Astrocyte of the cerebellum (primary cell): ENCODE data around the gene CBLB.

Source experiments
- DNase-seq: peaks from one replicate; pipeline ENCODE4 v3.0.0-alpha.2; 2011; ENCODE audit warnings: low read depth
- H3K4me3 ChIP-seq: 2 replicates; pipeline ENCODE4 v1.5.1; 2011; ENCODE audit warnings: mild to moderate bottlenecking, low read depth, low read length, moderate library complexity
- in situ Hi-C: cut with HindIII; loops from 2 replicates; pipeline ENCODE4 v1.10.0; 2017; ENCODE audit warnings: low sequenced_read_pairs
- TF ChIP-seq, protein P1 (sequence below): IDR thresholded peaks from 2 replicates; pipeline ENCODE4 v1.5.1; 2012; ENCODE audit warnings: low read length, low read depth, moderate library complexity, mild to moderate bottlenecking; ENCODE audit errors: missing control alignments

CBLB gene

GRCh38 chr3:105783631-105784030 is 85.2 kb downstream of the CBLB start:
- in situ Hi-C loops, result no loop called here

DNA sequence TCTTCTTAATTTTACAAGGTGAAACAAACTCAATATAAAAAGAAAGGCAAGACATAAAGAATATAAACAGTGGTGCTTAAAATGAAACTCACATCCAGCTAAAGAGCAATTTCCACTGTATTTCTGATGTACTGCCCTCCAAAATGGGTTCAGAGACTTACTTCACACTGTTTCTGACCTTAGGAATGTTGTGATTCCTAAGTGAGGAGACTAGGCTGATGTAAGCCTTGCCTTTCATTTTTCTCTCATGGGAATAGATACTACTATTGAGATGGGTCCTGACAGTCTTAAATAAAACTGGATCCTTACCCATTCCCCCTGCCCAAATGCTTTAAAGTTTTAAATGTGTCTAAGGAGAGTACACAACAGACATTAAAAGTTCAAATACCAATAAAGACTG is 86.9 kb downstream of the CBLB start:
- in situ Hi-C loops, result no loop called here
- no peak overlapping the region for H3K4me3 ChIP-seq
- TF ChIP-seq, protein P1, sequence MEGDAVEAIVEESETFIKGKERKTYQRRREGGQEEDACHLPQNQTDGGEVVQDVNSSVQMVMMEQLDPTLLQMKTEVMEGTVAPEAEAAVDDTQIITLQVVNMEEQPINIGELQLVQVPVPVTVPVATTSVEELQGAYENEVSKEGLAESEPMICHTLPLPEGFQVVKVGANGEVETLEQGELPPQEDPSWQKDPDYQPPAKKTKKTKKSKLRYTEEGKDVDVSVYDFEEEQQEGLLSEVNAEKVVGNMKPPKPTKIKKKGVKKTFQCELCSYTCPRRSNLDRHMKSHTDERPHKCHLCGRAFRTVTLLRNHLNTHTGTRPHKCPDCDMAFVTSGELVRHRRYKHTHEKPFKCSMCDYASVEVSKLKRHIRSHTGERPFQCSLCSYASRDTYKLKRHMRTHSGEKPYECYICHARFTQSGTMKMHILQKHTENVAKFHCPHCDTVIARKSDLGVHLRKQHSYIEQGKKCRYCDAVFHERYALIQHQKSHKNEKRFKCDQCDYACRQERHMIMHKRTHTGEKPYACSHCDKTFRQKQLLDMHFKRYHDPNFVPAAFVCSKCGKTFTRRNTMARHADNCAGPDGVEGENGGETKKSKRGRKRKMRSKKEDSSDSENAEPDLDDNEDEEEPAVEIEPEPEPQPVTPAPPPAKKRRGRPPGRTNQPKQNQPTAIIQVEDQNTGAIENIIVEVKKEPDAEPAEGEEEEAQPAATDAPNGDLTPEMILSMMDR, result no peak
- DNase-seq, result no peak

More at GRCh38 chr3:105783631-105784030, 85.2 kb downstream of the CBLB start:
- no peak overlapping the region for H3K4me3 ChIP-seq
- no peak for DNase-seq
- TF ChIP-seq, protein P1, result no peak

DNA sequence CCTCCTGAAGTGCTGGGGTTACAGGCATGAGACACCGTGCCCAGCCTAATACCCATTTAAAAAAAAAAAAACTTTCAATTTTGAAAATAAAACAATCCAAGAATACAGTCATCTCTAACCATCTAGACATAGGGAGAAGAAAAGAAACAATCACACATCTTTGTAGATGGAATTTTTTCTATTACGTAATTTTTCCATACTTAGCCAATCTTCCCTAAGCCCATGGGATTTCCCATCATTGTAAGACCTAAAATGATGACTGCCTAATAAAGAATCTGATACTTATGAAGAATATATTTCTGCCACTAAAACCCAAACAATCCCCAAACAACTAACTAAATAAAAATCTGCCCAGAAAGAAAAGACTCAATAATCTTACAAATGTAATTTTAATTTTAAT is 88.7 kb downstream of the CBLB start:
- in situ Hi-C loops, result no loop called here
- no peak for DNase-seq

GRCh38 chr3:105775368-105775767 is 93.4 kb downstream of the CBLB start:
- no peak overlapping the region for H3K4me3 ChIP-seq
- in situ Hi-C loops, result no loop called here
- TF ChIP-seq, protein P1, result no peak
- no peak for DNase-seq

More for the DNA sequence above, 88.7 kb downstream of the CBLB start:
- TF ChIP-seq, protein P1, result no peak
- H3K4me3 ChIP-seq, result no peak overlapping the region

GRCh38 chr3:105774444-105775180 is 94.2 kb downstream of the CBLB start:
- no peak for DNase-seq
- TF ChIP-seq, protein P1, result no peak
- H3K4me3 ChIP-seq, result no peak overlapping the region
- in situ Hi-C loops, result no loop called here

- no peak for DNase-seq
- no peak overlapping the region for H3K4me3 ChIP-seq
- in situ Hi-C loops, result no loop called here
- TF ChIP-seq, protein P1, result no peak
Observed at GRCh38 chr3:105773291-105773690, 95.5 kb downstream of the CBLB start.
